Measurements from ENCODE around the gene PAM. TPM values are rescaled to one million over a fixed set of nuclear protein-coding genes. Genes with fewer than 3 reads are reported as not detected.

PAM gene
- total RNA-seq, 2 experiments from 2014 or later: not detected

DNA sequence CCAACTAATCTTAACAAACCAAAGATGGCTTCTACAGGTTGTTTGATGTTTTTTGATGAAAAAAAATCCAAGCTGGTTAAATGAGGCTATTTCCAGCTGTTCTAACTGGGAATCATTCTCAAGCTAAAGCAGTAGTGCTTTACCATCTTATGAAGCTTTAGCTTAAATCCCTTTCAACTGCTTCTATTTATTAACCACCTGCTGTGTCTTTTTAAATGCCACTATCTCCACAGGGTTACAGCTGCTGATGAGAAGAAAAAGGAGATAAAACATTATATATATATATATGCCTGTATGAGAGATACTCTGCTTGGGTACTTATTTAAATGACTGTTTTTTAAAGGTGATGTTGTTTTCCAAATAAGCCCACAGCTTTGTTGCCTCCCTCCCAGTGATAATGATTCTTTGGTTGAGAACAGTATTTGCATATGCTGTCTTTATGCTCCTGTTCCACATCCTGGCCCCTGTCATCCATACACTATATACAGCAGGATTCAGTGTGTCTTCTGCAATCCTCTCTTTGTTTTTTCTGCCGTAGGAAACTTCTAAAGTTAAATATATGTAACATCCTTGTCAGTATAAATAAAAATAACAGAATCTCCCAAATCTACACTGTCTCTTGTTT, 164.0 kb downstream of the PAM start:
- H2AFZ ChIP-seq (ENCODE audit: low read length): no peak overlapping the region
- no peak for DNase-seq (ENCODE audit: low spot score)
- no peaks in the 10 kb centered on the region for H3K36me3 ChIP-seq (ENCODE audit: insufficient read depth, low read length)
- no peaks in the 10 kb centered on the region for H4K20me1 ChIP-seq (ENCODE audit: insufficient read depth, low read length)
- no peak overlapping the region for H3K27ac ChIP-seq (ENCODE audit: low read depth, low read length, poor library complexity, severe bottlenecking)
- H3K4me1 ChIP-seq (ENCODE audit: insufficient read depth, low read length, poor library complexity, severe bottlenecking): no peaks in the 10 kb centered on the region
- intact Hi-C loops (cut with micrococcal nuclease; ENCODE audit: unreplicated experiment): no loop called here
- no peaks in the 10 kb centered on the region for H3K79me2 ChIP-seq (ENCODE audit: insufficient read depth, low read depth, low read length)
- ChIA-PET CTCF (ENCODE audit: unreplicated experiment) (no interaction called here), POLR2A (interaction anchor here (0.7 kb wide), 1 partner anchor 49 kb away, joined by 3 read pairs; no protein-coding TSS in a partner anchor)
- H3K4me3 ChIP-seq (ENCODE audit: low read depth, low read length, poor library complexity, severe bottlenecking): no peak overlapping the region
- no peak for TF ChIP-seq EZH2phosphoT487 (IDR thresholded peaks at IDR 0.05; ENCODE audit: borderline replicate concordance, low read depth, low read length)
- TF ChIP-seq, protein P1, sequence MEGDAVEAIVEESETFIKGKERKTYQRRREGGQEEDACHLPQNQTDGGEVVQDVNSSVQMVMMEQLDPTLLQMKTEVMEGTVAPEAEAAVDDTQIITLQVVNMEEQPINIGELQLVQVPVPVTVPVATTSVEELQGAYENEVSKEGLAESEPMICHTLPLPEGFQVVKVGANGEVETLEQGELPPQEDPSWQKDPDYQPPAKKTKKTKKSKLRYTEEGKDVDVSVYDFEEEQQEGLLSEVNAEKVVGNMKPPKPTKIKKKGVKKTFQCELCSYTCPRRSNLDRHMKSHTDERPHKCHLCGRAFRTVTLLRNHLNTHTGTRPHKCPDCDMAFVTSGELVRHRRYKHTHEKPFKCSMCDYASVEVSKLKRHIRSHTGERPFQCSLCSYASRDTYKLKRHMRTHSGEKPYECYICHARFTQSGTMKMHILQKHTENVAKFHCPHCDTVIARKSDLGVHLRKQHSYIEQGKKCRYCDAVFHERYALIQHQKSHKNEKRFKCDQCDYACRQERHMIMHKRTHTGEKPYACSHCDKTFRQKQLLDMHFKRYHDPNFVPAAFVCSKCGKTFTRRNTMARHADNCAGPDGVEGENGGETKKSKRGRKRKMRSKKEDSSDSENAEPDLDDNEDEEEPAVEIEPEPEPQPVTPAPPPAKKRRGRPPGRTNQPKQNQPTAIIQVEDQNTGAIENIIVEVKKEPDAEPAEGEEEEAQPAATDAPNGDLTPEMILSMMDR (conservative IDR thresholded peaks at IDR 0.05; ENCODE audit: low read length): no peak
- no peaks in the 10 kb centered on the region; the same call in 1 of the 2 replicates for H3K9me2 ChIP-seq (ENCODE audit: insufficient read depth, low read length)
- no TSS peak for BruUV-seq (replicated peaks)
- no peak overlapping the region for H3K4me2 ChIP-seq (ENCODE audit: low read length)
- H3K9me3 ChIP-seq (ENCODE audit: low read length): no peaks in the 10 kb centered on the region

DNA sequence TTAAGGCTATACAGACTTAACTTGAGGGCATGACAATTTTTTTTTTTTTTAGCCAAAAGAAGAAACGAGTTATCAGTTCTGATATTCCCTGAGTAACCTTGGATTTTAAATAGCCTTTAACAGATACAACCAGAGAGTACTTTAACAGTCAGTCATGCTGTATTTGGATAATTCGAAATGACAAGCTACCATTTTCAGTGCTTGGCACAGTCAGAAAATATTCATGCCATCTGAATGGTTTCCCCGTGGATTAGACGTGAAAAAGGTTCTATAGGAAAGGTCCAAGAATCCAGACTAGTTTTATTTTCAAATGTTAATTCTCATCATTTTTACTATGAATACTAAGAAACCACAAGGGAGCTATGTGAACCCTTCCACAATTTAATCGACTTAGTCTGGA, 165.7 kb downstream of the PAM start:
- DNase-seq (ENCODE audit: low spot score): no peak
- H3K27ac ChIP-seq (ENCODE audit: low read depth, low read length, poor library complexity, severe bottlenecking): no peak overlapping the region
- intact Hi-C loops (cut with micrococcal nuclease; ENCODE audit: unreplicated experiment): no loop called here
- ChIA-PET CTCF (ENCODE audit: unreplicated experiment) (no interaction called here), POLR2A (interaction anchor here (0.7 kb wide), 1 partner anchor 1227 kb away, joined by 3 read pairs; no protein-coding TSS in a partner anchor)
- no peaks in the 10 kb centered on the region for H3K4me1 ChIP-seq (ENCODE audit: insufficient read depth, low read length, poor library complexity, severe bottlenecking)
- no peak for TF ChIP-seq EZH2phosphoT487 (IDR thresholded peaks at IDR 0.05; ENCODE audit: borderline replicate concordance, low read depth, low read length)
- TF ChIP-seq, protein P1 (conservative IDR thresholded peaks at IDR 0.05; ENCODE audit: low read length): no peak
- H3K36me3 ChIP-seq (ENCODE audit: insufficient read depth, low read length): no peaks in the 10 kb centered on the region
- H3K4me3 ChIP-seq (ENCODE audit: low read depth, low read length, poor library complexity, severe bottlenecking): no peak overlapping the region
- no peak overlapping the region for H2AFZ ChIP-seq (ENCODE audit: low read length)
- H3K9me2 ChIP-seq (ENCODE audit: insufficient read depth, low read length): no peaks in the 10 kb centered on the region; the same call in 1 of the 2 replicates
- H3K4me2 ChIP-seq (ENCODE audit: low read length): no peak overlapping the region
- no peaks in the 10 kb centered on the region for H3K79me2 ChIP-seq (ENCODE audit: insufficient read depth, low read depth, low read length)
- BruUV-seq (replicated peaks): no TSS peak
- no peaks in the 10 kb centered on the region for H4K20me1 ChIP-seq (ENCODE audit: insufficient read depth, low read length)
- no peaks in the 10 kb centered on the region for H3K9me3 ChIP-seq (ENCODE audit: low read length)

DNA sequence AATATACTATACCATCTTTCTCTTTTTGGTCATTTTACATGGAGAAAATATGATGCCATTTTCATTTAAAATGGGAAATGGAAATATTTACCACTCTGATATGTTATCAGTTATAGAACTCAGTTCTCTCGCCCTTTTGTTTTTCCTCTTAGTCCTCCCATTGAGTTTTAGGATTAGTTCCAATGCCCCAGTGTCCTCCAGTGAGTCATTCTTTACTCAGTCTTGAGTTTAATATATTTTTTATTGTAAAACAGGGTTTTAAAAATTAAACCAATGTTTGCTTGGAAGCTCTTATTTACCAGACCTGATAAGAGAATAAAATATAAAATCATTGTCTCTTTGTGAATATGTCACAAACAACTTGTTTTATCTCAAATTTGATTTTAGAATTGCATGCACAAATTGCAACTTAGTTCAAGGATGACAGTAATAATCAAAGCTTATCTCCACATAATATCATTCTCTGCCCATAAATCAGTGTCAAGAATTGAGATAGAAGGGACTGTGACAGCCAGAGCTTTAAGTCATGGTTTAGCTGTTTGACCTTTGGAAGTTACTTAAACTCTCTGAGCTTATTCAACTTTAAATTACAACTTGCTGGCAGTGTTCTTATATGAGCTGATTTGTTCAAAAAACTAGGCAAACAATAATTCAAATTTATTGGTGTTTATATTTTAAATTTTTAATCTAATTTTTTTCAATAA, 166.4 kb downstream of the PAM start:
- H3K4me2 ChIP-seq (ENCODE audit: low read length): no peak overlapping the region
- ChIA-PET POLR2A (interaction anchor here (0.7 kb wide), 1 partner anchor 1226 kb away, joined by 3 read pairs; no protein-coding TSS in a partner anchor), CTCF (ENCODE audit: unreplicated experiment) (no interaction called here)
- BruUV-seq (replicated peaks): no TSS peak
- intact Hi-C loops (cut with micrococcal nuclease; ENCODE audit: unreplicated experiment): no loop called here
- no peak overlapping the region for H3K27ac ChIP-seq (ENCODE audit: low read depth, low read length, poor library complexity, severe bottlenecking)
- no peaks in the 10 kb centered on the region for H3K9me3 ChIP-seq (ENCODE audit: low read length)
- no peaks in the 10 kb centered on the region for H3K4me1 ChIP-seq (ENCODE audit: insufficient read depth, low read length, poor library complexity, severe bottlenecking)
- no peaks in the 10 kb centered on the region for H3K9me2 ChIP-seq (ENCODE audit: insufficient read depth, low read length)
- no peaks in the 10 kb centered on the region for H3K36me3 ChIP-seq (ENCODE audit: insufficient read depth, low read length)
- TF ChIP-seq, protein P1 (conservative IDR thresholded peaks at IDR 0.05; ENCODE audit: low read length): no peak
- no peak for TF ChIP-seq EZH2phosphoT487 (IDR thresholded peaks at IDR 0.05; ENCODE audit: borderline replicate concordance, low read depth, low read length)
- no peak for DNase-seq (ENCODE audit: low spot score)
- no peak overlapping the region for H3K4me3 ChIP-seq (ENCODE audit: low read depth, low read length, poor library complexity, severe bottlenecking)
- no peaks in the 10 kb centered on the region for H4K20me1 ChIP-seq (ENCODE audit: insufficient read depth, low read length)
- H3K79me2 ChIP-seq (ENCODE audit: insufficient read depth, low read depth, low read length): no peaks in the 10 kb centered on the region
- H2AFZ ChIP-seq (ENCODE audit: low read length): no peak overlapping the region

Data from OCI-LY7 (cell line).